ENCODE data around the gene GLI1. TPM values are rescaled to one million over a fixed set of nuclear protein-coding genes. Genes with fewer than 3 reads are reported as not detected.

The GLI1 gene
- total RNA-seq, 6 experiments from 2014 or later, result 0.16 to 0.74 (median 0.55) TPM

DNA sequence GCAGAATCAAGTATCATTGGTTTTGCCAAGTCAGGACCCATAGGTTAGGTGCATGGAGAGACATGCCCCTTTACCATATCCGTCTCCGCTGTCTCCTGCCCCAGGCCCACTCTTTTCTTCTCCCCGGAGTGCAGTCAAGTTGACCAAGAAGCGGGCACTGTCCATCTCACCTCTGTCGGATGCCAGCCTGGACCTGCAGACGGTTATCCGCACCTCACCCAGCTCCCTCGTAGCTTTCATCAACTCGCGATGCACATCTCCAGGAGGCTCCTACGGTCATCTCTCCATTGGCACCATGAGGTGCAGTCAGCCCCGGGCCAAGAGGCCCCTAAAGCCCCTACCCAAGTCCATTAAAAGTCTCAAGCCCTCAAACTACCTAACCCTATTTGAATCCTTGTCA is 5.0 kb downstream of the GLI1 start:
- DNase-seq (no peak), ATAC-seq (no peak)
- intact Hi-C loops (cut with DNase I), result no loop called here
- TF ChIP-seq, protein P1, sequence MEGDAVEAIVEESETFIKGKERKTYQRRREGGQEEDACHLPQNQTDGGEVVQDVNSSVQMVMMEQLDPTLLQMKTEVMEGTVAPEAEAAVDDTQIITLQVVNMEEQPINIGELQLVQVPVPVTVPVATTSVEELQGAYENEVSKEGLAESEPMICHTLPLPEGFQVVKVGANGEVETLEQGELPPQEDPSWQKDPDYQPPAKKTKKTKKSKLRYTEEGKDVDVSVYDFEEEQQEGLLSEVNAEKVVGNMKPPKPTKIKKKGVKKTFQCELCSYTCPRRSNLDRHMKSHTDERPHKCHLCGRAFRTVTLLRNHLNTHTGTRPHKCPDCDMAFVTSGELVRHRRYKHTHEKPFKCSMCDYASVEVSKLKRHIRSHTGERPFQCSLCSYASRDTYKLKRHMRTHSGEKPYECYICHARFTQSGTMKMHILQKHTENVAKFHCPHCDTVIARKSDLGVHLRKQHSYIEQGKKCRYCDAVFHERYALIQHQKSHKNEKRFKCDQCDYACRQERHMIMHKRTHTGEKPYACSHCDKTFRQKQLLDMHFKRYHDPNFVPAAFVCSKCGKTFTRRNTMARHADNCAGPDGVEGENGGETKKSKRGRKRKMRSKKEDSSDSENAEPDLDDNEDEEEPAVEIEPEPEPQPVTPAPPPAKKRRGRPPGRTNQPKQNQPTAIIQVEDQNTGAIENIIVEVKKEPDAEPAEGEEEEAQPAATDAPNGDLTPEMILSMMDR (IDR thresholded peaks at IDR 0.05), result no peak
- no peak for TF ChIP-seq POLR2A (IDR thresholded peaks at IDR 0.05)
- Histone ChIP-seq H3K36me3 (no peaks in the 10 kb centered on the region), H3K27ac (no peak overlapping the region), H3K9me3 (no peaks in the 10 kb centered on the region), H3K4me1 (peaks cover 0 to 18% (median under 1%) of the 10 kb centered on the region in 4 donors), H3K4me3 (no peak overlapping the region), H3K27me3 (no peaks in the 10 kb centered on the region)
- WGBS (ENCODE audit: insufficient coverage, low coverage, low lambda C conversion rate, missing lambda C conversion rate), result 85% methylated on average over 11 of the region's 12 CpGs

DNA sequence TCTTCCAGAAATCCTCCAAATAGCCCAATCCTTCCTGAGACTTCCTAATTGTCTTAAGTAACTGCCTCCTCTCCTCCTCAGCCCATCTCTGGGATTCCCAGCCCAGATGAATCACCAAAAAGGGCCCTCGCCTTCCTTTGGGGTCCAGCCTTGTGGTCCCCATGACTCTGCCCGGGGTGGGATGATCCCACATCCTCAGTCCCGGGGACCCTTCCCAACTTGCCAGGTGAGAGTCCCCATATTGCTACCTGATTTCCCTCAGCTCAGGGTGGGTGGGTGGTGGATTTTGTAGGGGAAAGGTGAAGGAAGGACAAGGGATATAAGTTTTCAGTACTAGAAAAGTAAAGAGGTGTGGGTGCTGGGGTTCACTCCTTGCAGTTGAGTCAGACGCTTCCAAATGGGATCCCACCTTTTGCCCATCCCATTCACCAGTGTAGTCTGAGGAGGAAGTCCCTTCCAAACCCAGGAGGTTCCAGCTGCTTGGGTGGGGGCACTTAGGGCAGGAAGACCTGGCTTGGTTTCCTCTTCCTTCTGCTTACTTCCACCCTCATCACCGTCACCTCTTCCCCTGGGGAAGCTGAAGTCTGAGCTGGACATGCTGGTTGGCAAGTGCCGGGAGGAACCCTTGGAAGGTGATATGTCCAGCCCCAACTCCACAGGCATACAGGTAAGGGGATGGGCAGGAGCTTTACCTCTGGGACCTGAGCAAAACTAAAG is 5.6 kb downstream of the GLI1 start:
- H3K36me3 ChIP-seq, result no peaks in the 10 kb centered on the region
- H3K4me3 ChIP-seq, result no peak overlapping the region
- peaks cover 0 to 18% (median 0%) of the 10 kb centered on the region in 4 donors for H3K4me1 ChIP-seq
- no peak overlapping the region for H3K27ac ChIP-seq
- H3K27me3 ChIP-seq, result no peaks in the 10 kb centered on the region
- DNase-seq, result no peak
- ATAC-seq, result no peak
- H3K9me3 ChIP-seq, result no peaks in the 10 kb centered on the region
- WGBS (ENCODE audit: insufficient coverage, low coverage, low lambda C conversion rate, missing lambda C conversion rate), result 74% methylated on average over 4 of the region's 6 CpGs
- intact Hi-C loops (cut with DNase I), result no loop called here
- no peak for TF ChIP-seq POLR2A (IDR thresholded peaks at IDR 0.05)
- TF ChIP-seq, protein P1 (IDR thresholded peaks at IDR 0.05), result no peak

DNA sequence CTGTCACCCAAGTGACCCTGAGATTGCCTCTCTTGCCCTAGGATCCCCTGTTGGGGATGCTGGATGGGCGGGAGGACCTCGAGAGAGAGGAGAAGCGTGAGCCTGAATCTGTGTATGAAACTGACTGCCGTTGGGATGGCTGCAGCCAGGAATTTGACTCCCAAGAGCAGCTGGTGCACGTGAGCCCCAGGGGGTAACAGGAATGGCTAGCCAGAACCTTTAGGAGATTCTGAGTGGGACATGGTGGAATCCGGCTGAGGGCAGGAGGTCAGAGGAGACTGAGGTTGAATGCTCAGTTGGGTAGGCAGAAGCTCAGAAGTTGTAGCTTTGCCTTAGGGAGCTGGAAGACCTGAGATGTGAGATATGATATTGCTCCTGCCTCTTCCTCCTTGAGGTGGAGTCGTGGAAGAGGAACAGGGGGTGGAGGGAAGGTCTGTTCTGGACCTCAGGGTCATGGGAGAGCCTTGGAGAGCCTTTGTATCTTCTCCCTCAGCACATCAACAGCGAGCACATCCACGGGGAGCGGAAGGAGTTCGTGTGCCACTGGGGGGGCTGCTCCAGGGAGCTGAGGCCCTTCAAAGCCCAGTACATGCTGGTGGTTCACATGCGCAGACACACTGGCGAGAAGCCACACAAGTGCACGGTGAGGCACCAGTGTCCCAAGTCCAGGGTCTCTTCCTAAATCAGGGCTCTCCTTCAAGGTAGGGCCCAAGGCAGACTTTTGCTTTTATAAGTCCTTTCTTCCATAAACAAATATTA is 6.3 kb downstream of the GLI1 start:
- no peaks in the 10 kb centered on the region for H3K36me3 ChIP-seq
- H3K9me3 ChIP-seq, result no peaks in the 10 kb centered on the region
- DNase-seq (no peak), ATAC-seq (no peak)
- H3K4me3 ChIP-seq, result no peak overlapping the region
- no peak overlapping the region for H3K27ac ChIP-seq
- WGBS (ENCODE audit: insufficient coverage, low coverage, low lambda C conversion rate, missing lambda C conversion rate), result 68% methylated on average over 6 of the region's 14 CpGs
- intact Hi-C loops (cut with DNase I), result no loop called here
- no peak for TF ChIP-seq POLR2A (IDR thresholded peaks at IDR 0.05)
- TF ChIP-seq, protein P1 (IDR thresholded peaks at IDR 0.05), result no peak
- no peaks in the 10 kb centered on the region for H3K27me3 ChIP-seq
- peaks cover 0 to 14% (median 0%) of the 10 kb centered on the region in 4 donors for H3K4me1 ChIP-seq

DNA sequence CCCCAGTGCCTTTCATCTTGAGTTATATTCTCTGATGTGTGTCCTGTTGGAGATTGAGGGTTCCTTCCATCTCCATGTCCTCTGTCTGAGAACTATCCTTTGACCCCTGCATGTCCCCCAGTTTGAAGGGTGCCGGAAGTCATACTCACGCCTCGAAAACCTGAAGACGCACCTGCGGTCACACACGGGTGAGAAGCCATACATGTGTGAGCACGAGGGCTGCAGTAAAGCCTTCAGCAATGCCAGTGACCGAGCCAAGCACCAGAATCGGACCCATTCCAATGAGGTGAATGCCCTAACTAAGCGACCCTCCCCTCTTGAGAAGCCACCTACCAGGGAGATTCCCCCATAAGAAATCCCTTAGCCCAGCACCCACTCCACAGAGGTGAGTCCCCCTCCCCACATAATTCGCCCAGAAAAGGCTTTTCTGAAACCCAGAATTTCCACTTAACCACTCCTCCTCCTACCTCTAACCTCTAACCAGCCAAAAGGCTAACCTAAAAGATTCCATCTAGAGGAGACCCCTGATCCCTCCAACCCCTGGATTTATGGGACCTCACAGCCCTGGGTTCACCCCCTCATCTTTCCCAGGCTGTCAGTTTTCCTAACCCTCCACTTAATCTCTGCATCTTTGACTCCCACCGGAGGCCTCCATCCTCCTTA is 7.8 kb downstream of the GLI1 start:
- Histone ChIP-seq H3K27me3 (no peaks in the 10 kb centered on the region), H3K27ac (no peak overlapping the region), H3K9me3 (no peaks in the 10 kb centered on the region), H3K4me1 (no peaks in the 10 kb centered on the region), H3K4me3 (no peak overlapping the region), H3K36me3 (no peaks in the 10 kb centered on the region)
- WGBS (ENCODE audit: insufficient coverage, low coverage, low lambda C conversion rate, missing lambda C conversion rate), result 71% methylated on average over 4 of the region's 12 CpGs
- intact Hi-C loops (cut with DNase I), result no loop called here
- DNase-seq (no peak), ATAC-seq (no peak)
- TF ChIP-seq, protein P1 (IDR thresholded peaks at IDR 0.05), result no peak
- TF ChIP-seq POLR2A (IDR thresholded peaks at IDR 0.05), result no peak

All from right lobe of liver (tissue), 6 donors.